GM12878 (cell line): Measurements from ENCODE around the gene ARHGAP44.

ENCODE experiments used
- CHD1 ChIP-seq: IDR thresholded peaks from 2 replicates; pipeline ENCODE4 v1.6.1; 2012; ENCODE audit warnings: low read depth, low read length, improper control_type of control experiment
- TF ChIP-seq, protein P1 (sequence below): fragments of 450-650 bp; IDR thresholded peaks from 2 replicates; pipeline ENCODE4 v1.6.1; 2017; ENCODE audit warnings: mild to moderate bottlenecking
- TF ChIP-seq, protein P2 (sequence below), 3 experiments: IDR thresholded peaks in 2 of 3; conservative IDR thresholded peaks in 1 of 3; 2 replicates each; pipeline ENCODE4 v1.5.1; 2011; ENCODE audit warnings: low read depth in 3 of 3, low read length in 3 of 3, mild to moderate bottlenecking in 3 of 3, control low read depth in 2 of 3, moderate library complexity in 2 of 3, inconsistent platforms in 1 of 3, mixed read lengths in 1 of 3; ENCODE audit not compliant: control insufficient read depth in 2 of 3, insufficient read depth in 1 of 3; ENCODE audit errors: extremely low read depth in 1 of 3

DNA sequence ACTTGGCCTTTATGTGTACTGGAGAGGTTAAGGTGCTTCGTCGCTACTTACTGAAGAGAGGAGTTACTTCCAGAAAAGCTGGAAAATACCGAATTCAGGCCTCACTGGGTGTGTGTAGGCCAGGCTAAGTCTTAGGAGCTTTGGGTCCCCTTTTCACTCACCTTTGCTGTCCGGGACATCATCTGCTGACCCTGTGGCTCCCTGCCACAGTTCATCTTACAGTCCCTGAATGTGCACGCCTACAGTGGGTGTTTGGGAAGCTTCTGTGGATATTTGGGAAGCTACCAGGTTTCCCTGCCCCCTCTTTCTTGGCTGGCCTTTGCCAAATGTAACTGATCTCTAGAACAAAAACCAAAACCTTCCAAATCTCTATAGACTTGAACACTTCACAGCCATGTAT is 177.1 kb downstream of the ARHGAP44 start:
- TF ChIP-seq, protein P1, sequence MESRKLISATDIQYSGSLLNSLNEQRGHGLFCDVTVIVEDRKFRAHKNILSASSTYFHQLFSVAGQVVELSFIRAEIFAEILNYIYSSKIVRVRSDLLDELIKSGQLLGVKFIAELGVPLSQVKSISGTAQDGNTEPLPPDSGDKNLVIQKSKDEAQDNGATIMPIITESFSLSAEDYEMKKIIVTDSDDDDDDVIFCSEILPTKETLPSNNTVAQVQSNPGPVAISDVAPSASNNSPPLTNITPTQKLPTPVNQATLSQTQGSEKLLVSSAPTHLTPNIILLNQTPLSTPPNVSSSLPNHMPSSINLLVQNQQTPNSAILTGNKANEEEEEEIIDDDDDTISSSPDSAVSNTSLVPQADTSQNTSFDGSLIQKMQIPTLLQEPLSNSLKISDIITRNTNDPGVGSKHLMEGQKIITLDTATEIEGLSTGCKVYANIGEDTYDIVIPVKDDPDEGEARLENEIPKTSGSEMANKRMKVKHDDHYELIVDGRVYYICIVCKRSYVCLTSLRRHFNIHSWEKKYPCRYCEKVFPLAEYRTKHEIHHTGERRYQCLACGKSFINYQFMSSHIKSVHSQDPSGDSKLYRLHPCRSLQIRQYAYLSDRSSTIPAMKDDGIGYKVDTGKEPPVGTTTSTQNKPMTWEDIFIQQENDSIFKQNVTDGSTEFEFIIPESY = no peak
- no peak for TF ChIP-seq CHD1
- TF ChIP-seq, protein P2, sequence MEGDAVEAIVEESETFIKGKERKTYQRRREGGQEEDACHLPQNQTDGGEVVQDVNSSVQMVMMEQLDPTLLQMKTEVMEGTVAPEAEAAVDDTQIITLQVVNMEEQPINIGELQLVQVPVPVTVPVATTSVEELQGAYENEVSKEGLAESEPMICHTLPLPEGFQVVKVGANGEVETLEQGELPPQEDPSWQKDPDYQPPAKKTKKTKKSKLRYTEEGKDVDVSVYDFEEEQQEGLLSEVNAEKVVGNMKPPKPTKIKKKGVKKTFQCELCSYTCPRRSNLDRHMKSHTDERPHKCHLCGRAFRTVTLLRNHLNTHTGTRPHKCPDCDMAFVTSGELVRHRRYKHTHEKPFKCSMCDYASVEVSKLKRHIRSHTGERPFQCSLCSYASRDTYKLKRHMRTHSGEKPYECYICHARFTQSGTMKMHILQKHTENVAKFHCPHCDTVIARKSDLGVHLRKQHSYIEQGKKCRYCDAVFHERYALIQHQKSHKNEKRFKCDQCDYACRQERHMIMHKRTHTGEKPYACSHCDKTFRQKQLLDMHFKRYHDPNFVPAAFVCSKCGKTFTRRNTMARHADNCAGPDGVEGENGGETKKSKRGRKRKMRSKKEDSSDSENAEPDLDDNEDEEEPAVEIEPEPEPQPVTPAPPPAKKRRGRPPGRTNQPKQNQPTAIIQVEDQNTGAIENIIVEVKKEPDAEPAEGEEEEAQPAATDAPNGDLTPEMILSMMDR (IDR thresholded peaks at IDR 0.05 in 2 of 3, conservative IDR thresholded peaks at IDR 0.05 in 1 of 3; ENCODE audit: control insufficient read depth in 2 of 3, extremely low read depth in 1 of 3, insufficient read depth in 1 of 3, low read depth in 3 of 3, low read length in 3 of 3) = no peak
